ENCODE results near the gene IFT122. TPM values are rescaled to one million over a fixed set of nuclear protein-coding genes. Genes with fewer than 3 reads are reported as not detected.
"Not testable (repeated sequence)": the region's sequence is repeated elsewhere in the genome, so short reads cannot be mapped to it uniquely, and the experiment has no call there.

The IFT122 gene
- total and polyA plus RNA-seq, 12 donors = 15.7 to 38.4 (median 23.6) TPM

DNA sequence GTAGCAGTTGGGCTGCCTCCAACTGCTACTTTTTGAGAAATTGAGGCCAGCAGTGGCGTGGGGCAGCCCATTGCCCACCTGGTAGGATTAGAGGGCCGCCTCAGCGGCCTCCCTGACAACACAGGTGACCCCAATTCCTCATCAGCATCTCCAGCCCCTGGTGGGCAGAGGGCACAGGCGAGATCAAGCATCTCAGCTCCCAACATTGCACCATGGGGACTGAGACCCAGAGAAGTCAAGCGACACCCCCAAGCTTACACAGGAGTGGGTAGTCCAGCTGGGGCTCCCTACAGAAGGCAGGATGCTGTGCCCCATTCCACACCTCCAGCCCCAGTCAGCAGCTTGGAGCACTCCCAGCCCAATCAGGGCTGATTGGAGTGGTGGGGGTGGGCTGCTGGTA lies 102.7 kb downstream of the IFT122 start:
- no peak overlapping the region for H3K27ac ChIP-seq
- no peak overlapping the region for H3K4me3 ChIP-seq
- H3K4me1 ChIP-seq (replicated peaks in 1 of 2) = no peaks in the 10 kb centered on the region
- H3K9me3 ChIP-seq (replicated peaks in 1 of 3) = no peaks in the 10 kb centered on the region
- 90 to 96% (median 94%) methylated on average over 2 to 5 of the region's 5 CpGs for WGBS, 4 donors
- TF ChIP-seq CTCF (IDR thresholded peaks at IDR 0.05) (no peak), POLR2A (IDR thresholded peaks at IDR 0.05) (no peak)
- no peaks in the 10 kb centered on the region for H3K36me3 ChIP-seq (replicated peaks in 1 of 2)
- no peak for DNase-seq
- intact Hi-C loops (cut with DNase I) = no loop called here
- no peaks in the 10 kb centered on the region for H3K27me3 ChIP-seq

- H3K27me3 ChIP-seq = no peaks in the 10 kb centered on the region
- no peaks in the 10 kb centered on the region for H3K36me3 ChIP-seq (replicated peaks in 1 of 2)
- H3K27ac ChIP-seq = no peak within 1 kb of the TSS
- DNase-seq = no peak
- no peaks in the 10 kb centered on the region for H3K4me1 ChIP-seq (replicated peaks in 1 of 2)
- no peak within 1 kb of the TSS for H3K4me3 ChIP-seq
- intact Hi-C loops (cut with DNase I) = no loop called here
- no peaks in the 10 kb centered on the region for H3K9me3 ChIP-seq (replicated peaks in 1 of 3)
- 84 to 94% (median 90%) methylated on average over 11 to 16 of the region's 16 CpGs for WGBS, 4 donors
- no peak for TF ChIP-seq POLR2A (IDR thresholded peaks at IDR 0.05)
- TF ChIP-seq CTCF (IDR thresholded peaks at IDR 0.05) = no peak
Measured at GRCh38 chr3:129543156-129543790, 103.2 kb downstream of the IFT122 start, which contains the start of gene H1-8. Gene H1-8, plus strand, starts transcription at chr3:129543175. Its CDS starts 44 bp downstream, at chr3:129543219.

- H3K36me3 ChIP-seq (replicated peaks in 1 of 2) = no peaks in the 10 kb centered on the region
- H3K27me3 ChIP-seq = no peaks in the 10 kb centered on the region
- H3K4me3 ChIP-seq = no peak overlapping the region
- TF ChIP-seq CTCF (IDR thresholded peaks at IDR 0.05) (no peak), POLR2A (IDR thresholded peaks at IDR 0.05) (no peak)
- H3K27ac ChIP-seq = no peak overlapping the region
- H3K4me1 ChIP-seq (replicated peaks in 1 of 2) = no peaks in the 10 kb centered on the region
- intact Hi-C loops (cut with DNase I) = no loop called here
- WGBS, 4 donors = 81 to 89% (median 87%) methylated on average over 9 of the region's 9 CpGs
- no peak for DNase-seq
- no peaks in the 10 kb centered on the region for H3K9me3 ChIP-seq (replicated peaks in 1 of 3)
Measured at GRCh38 chr3:129543999-129544398, 104.0 kb downstream of the IFT122 start.

GRCh38 chr3:129545951-129546350 lies 105.9 kb downstream of the IFT122 start:
- H3K4me3 ChIP-seq; H3K27ac ChIP-seq; intact Hi-C loops (cut with DNase I); H3K4me1 ChIP-seq (replicated peaks in 1 of 2); H3K36me3 ChIP-seq (replicated peaks in 1 of 2); H3K27me3 ChIP-seq; H3K9me3 ChIP-seq (replicated peaks in 1 of 3); DNase-seq: not testable (repeated sequence)
- WGBS, 4 donors = 80 to 91% (median 81%) methylated on average over 3 of the region's 3 CpGs

DNA sequence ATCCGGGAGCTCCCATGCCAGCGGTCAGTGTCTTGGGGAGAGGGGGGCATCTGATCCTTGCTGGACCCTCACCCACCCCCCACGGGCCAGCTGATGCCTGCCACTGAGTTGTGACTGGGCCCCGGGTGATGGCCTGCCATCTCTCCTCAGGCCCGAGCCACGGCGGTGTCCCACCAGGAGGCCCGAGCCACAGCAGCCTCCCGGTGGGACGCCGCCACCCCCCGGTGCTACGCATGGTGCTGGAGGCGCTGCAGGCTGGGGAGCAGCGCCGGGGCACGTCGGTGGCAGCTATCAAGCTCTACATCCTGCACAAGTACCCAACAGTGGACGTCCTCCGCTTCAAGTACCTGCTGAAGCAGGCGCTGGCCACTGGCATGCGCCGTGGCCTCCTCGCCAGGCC lies 107.2 kb downstream of the IFT122 start:
- TF ChIP-seq POLR2A (IDR thresholded peaks at IDR 0.05) (no peak), CTCF (IDR thresholded peaks at IDR 0.05) (no peak)
- H3K9me3 ChIP-seq (replicated peaks in 1 of 3) = no peaks in the 10 kb centered on the region
- H3K36me3 ChIP-seq (replicated peaks in 1 of 2) = no peaks in the 10 kb centered on the region
- whole genome bisulfite sequencing, 4 donors = 92 to 100% (median 97%) methylated on average over 1 to 24 of the region's 24 CpGs
- H3K27ac ChIP-seq = no peak overlapping the region
- intact Hi-C loops (cut with DNase I) = no loop called here
- H3K27me3 ChIP-seq = no peaks in the 10 kb centered on the region
- H3K4me1 ChIP-seq (replicated peaks in 1 of 2) = no peaks in the 10 kb centered on the region
- no peak for DNase-seq
- no peak overlapping the region for H3K4me3 ChIP-seq
